Measurements from ENCODE around the gene SRSF7. TPM values are rescaled to one million over a fixed set of nuclear protein-coding genes. Genes with fewer than 3 reads are reported as not detected.
"Not testable (repeated sequence)": the region's sequence is repeated elsewhere in the genome, so short reads cannot be mapped to it uniquely, and the experiment has no call there.

Gene SRSF7
- total and polyA plus RNA-seq, 2 donors: 115 to 132 TPM

GRCh38 chr2:38733300-38733971 is 17.7 kb downstream of the SRSF7 start:
- WGBS: 82% methylated on average over 6 of the region's 6 CpGs
- DNase-seq (ENCODE audit: extremely low spot score): no peak
- peaks cover 2% of the 10 kb centered on the region for H3K36me3 ChIP-seq (ENCODE audit: insufficient read depth)
- no peak overlapping the region for H3K27ac ChIP-seq (ENCODE audit: low read depth)
- H3K4me1 ChIP-seq (ENCODE audit: insufficient read depth): peaks cover 1% of the 10 kb centered on the region
- H3K4me3 ChIP-seq (ENCODE audit: low read depth, low read length): no peak overlapping the region

- DNase-seq (ENCODE audit: extremely low spot score): no peak
- no peak overlapping the region for H3K27ac ChIP-seq (ENCODE audit: low read depth)
Measured at GRCh38 chr2:38731684-38732221, 19.4 kb downstream of the SRSF7 start.

GRCh38 chr2:38731090-38731489 is 20.1 kb downstream of the SRSF7 start:
- WGBS: 94% methylated on average over 7 of the region's 7 CpGs
- DNase-seq (ENCODE audit: extremely low spot score): no peak
- no peak overlapping the region for H3K4me3 ChIP-seq (ENCODE audit: low read depth, low read length)
- peaks cover 1% of the 10 kb centered on the region for H3K4me1 ChIP-seq (ENCODE audit: insufficient read depth)
- peaks cover 4% of the 10 kb centered on the region for H3K36me3 ChIP-seq (ENCODE audit: insufficient read depth)
- no peak overlapping the region for H3K27ac ChIP-seq (ENCODE audit: low read depth)

More at GRCh38 chr2:38731684-38732221, 19.4 kb downstream of the SRSF7 start:
- H3K4me1 ChIP-seq (ENCODE audit: insufficient read depth): peaks cover 1% of the 10 kb centered on the region
- peaks cover 4% of the 10 kb centered on the region for H3K36me3 ChIP-seq (ENCODE audit: insufficient read depth)
- 92% methylated on average over 14 of the region's 14 CpGs for WGBS
- no peak overlapping the region for H3K4me3 ChIP-seq (ENCODE audit: low read depth, low read length)

GRCh38 chr2:38728694-38729093 is 22.5 kb downstream of the SRSF7 start:
- 92% methylated on average over 2 of the region's 2 CpGs for WGBS
- Histone ChIP-seq H3K36me3 (ENCODE audit: insufficient read depth) (peaks cover 4% of the 10 kb centered on the region), H3K27ac (ENCODE audit: low read depth) (no peak overlapping the region), H3K4me3 (ENCODE audit: low read depth, low read length) (no peak overlapping the region), H3K4me1 (ENCODE audit: insufficient read depth) (no peaks in the 10 kb centered on the region)
- DNase-seq (ENCODE audit: extremely low spot score): no peak

- WGBS: 100% methylated on average over 1 of the region's 1 CpG
- Histone ChIP-seq H3K4me1 (ENCODE audit: insufficient read depth) (no peaks in the 10 kb centered on the region), H3K36me3 (ENCODE audit: insufficient read depth) (peaks cover 4% of the 10 kb centered on the region), H3K27ac (ENCODE audit: low read depth) (no peak overlapping the region), H3K4me3 (ENCODE audit: low read depth, low read length) (no peak overlapping the region)
- DNase-seq (ENCODE audit: extremely low spot score): no peak
Measured at GRCh38 chr2:38727661-38728060, 23.5 kb downstream of the SRSF7 start.

GRCh38 chr2:38723173-38723572 is 28.0 kb downstream of the SRSF7 start:
- no peak for DNase-seq (ENCODE audit: extremely low spot score)
- H3K27ac ChIP-seq (ENCODE audit: low read depth): no peak overlapping the region
- WGBS: 95% methylated on average over 7 of the region's 7 CpGs

GRCh38 chr2:38722271-38723061 is 28.7 kb downstream of the SRSF7 start:
- Histone ChIP-seq H3K27ac (ENCODE audit: low read depth) (no peak overlapping the region), H3K4me1 (ENCODE audit: insufficient read depth) (no peaks in the 10 kb centered on the region), H3K36me3 (ENCODE audit: insufficient read depth) (peaks cover 6% of the 10 kb centered on the region), H3K4me3 (ENCODE audit: low read depth, low read length) (no peak overlapping the region)
- WGBS: 70% methylated on average over 9 of the region's 9 CpGs
- DNase-seq (ENCODE audit: extremely low spot score): no peak

More at GRCh38 chr2:38723173-38723572, 28.0 kb downstream of the SRSF7 start:
- Histone ChIP-seq H3K4me1 (ENCODE audit: insufficient read depth) (no peaks in the 10 kb centered on the region), H3K4me3 (ENCODE audit: low read depth, low read length) (no peak overlapping the region), H3K36me3 (ENCODE audit: insufficient read depth) (peaks cover 6% of the 10 kb centered on the region)

- H3K36me3 ChIP-seq (ENCODE audit: insufficient read depth): peaks cover 4% of the 10 kb centered on the region
- no peak overlapping the region for H3K4me3 ChIP-seq (ENCODE audit: low read depth, low read length)
- no peaks in the 10 kb centered on the region for H3K4me1 ChIP-seq (ENCODE audit: insufficient read depth)
- DNase-seq (ENCODE audit: extremely low spot score): peak; percentile 51
- no peak overlapping the region for H3K27ac ChIP-seq (ENCODE audit: low read depth)
- 21% methylated on average over 4 of the region's 4 CpGs for WGBS
Measured at GRCh38 chr2:38720613-38721241, 30.4 kb downstream of the SRSF7 start.

GRCh38 chr2:38719706-38720105 is 31.5 kb downstream of the SRSF7 start:
- H3K27ac ChIP-seq (ENCODE audit: low read depth): peak overlapping the region; percentile 59
- no peak overlapping the region for H3K4me3 ChIP-seq (ENCODE audit: low read depth, low read length)
- 89% methylated on average over 12 of the region's 12 CpGs for WGBS
- no peak for DNase-seq (ENCODE audit: extremely low spot score)
- no peaks in the 10 kb centered on the region for H3K4me1 ChIP-seq (ENCODE audit: insufficient read depth)
- peaks cover 4% of the 10 kb centered on the region for H3K36me3 ChIP-seq (ENCODE audit: insufficient read depth)

- 91% methylated on average over 4 of the region's 4 CpGs for WGBS
- no peak for DNase-seq (ENCODE audit: extremely low spot score)
Measured at GRCh38 chr2:38718601-38719000, 32.6 kb downstream of the SRSF7 start.

GRCh38 chr2:38716185-38716584 is 35.0 kb downstream of the SRSF7 start:
- peaks cover 2% of the 10 kb centered on the region for H3K36me3 ChIP-seq (ENCODE audit: insufficient read depth)
- H3K27ac ChIP-seq (ENCODE audit: low read depth): no peak overlapping the region
- no peaks in the 10 kb centered on the region for H3K4me1 ChIP-seq (ENCODE audit: insufficient read depth)
- no peak overlapping the region for H3K4me3 ChIP-seq (ENCODE audit: low read depth, low read length)
- WGBS: 84% methylated on average over 6 of the region's 6 CpGs
- no peak for DNase-seq (ENCODE audit: extremely low spot score)

More at GRCh38 chr2:38718601-38719000, 32.6 kb downstream of the SRSF7 start:
- peaks cover 4% of the 10 kb centered on the region for H3K36me3 ChIP-seq (ENCODE audit: insufficient read depth)
- H3K27ac ChIP-seq (ENCODE audit: low read depth): no peak overlapping the region
- H3K4me1 ChIP-seq (ENCODE audit: insufficient read depth): no peaks in the 10 kb centered on the region
- H3K4me3 ChIP-seq (ENCODE audit: low read depth, low read length): no peak overlapping the region

- WGBS: 99% methylated on average over 1 of the region's 1 CpG
- H3K4me1 ChIP-seq (ENCODE audit: insufficient read depth); H3K4me3 ChIP-seq (ENCODE audit: low read depth, low read length); H3K27ac ChIP-seq (ENCODE audit: low read depth); DNase-seq (ENCODE audit: extremely low spot score); H3K36me3 ChIP-seq (ENCODE audit: insufficient read depth): not testable (repeated sequence)
Measured at GRCh38 chr2:38714941-38715340, 36.2 kb downstream of the SRSF7 start.

- no peak overlapping the region for H3K4me3 ChIP-seq (ENCODE audit: low read depth, low read length)
- 84% methylated on average over 3 of the region's 3 CpGs for WGBS
- no peak for DNase-seq (ENCODE audit: extremely low spot score)
- no peak overlapping the region for H3K27ac ChIP-seq (ENCODE audit: low read depth)
- H3K36me3 ChIP-seq (ENCODE audit: insufficient read depth): no peaks in the 10 kb centered on the region
- no peaks in the 10 kb centered on the region for H3K4me1 ChIP-seq (ENCODE audit: insufficient read depth)
Measured at GRCh38 chr2:38713338-38713737, 37.8 kb downstream of the SRSF7 start.
